Activated CD4-positive, CD25-positive, alpha-beta regulatory T cell treated with anti-CD3 and anti-CD28 coated beads, Interleukin-2, amount 50 U/mL, for 72 hours (primary cell): ENCODE results near the gene ZNF750.

Experiments used
- DNase-seq: peaks from one replicate; pipeline ENCODE4 v3.0.0; 2021

Gene ZNF750

GRCh38 chr17:82810644-82811430 is 29.0 kb downstream of the ZNF750 start:
- no peak for DNase-seq

- DNase-seq = no peak
Observed at GRCh38 chr17:82808921-82809905, 30.6 kb downstream of the ZNF750 start.

- no peak for DNase-seq
Observed at GRCh38 chr17:82808006-82808405, 31.8 kb downstream of the ZNF750 start.

GRCh38 chr17:82807562-82807961 is 32.3 kb downstream of the ZNF750 start:
- no peak for DNase-seq

- no peak for DNase-seq
Observed at GRCh38 chr17:82807101-82807500, 32.7 kb downstream of the ZNF750 start.

- DNase-seq = no peak
Observed at GRCh38 chr17:82806645-82807044, 33.2 kb downstream of the ZNF750 start.

GRCh38 chr17:82805823-82806222 is 34.0 kb downstream of the ZNF750 start:
- DNase-seq = no peak

GRCh38 chr17:82805254-82805653 is 34.6 kb downstream of the ZNF750 start:
- DNase-seq = no peak

- DNase-seq = no peak
Observed at GRCh38 chr17:82804442-82805191, 35.2 kb downstream of the ZNF750 start.

GRCh38 chr17:82803606-82804005 is 36.2 kb downstream of the ZNF750 start:
- DNase-seq = no peak

GRCh38 chr17:82803185-82803584 is 36.6 kb downstream of the ZNF750 start:
- DNase-seq = no peak

GRCh38 chr17:82802075-82802780 is 37.6 kb downstream of the ZNF750 start:
- DNase-seq = no peak

GRCh38 chr17:82801377-82801970 is 38.3 kb downstream of the ZNF750 start:
- no peak for DNase-seq

- DNase-seq = no peak
Observed at GRCh38 chr17:82800885-82801284, 38.9 kb downstream of the ZNF750 start.

GRCh38 chr17:82799591-82799990 is 40.2 kb downstream of the ZNF750 start:
- no peak for DNase-seq

GRCh38 chr17:82798752-82799151 is 41.1 kb downstream of the ZNF750 start:
- DNase-seq = no peak

- DNase-seq = no peak
Observed at GRCh38 chr17:82797061-82797460, 42.8 kb downstream of the ZNF750 start.

GRCh38 chr17:82795615-82796014 is 44.2 kb downstream of the ZNF750 start:
- DNase-seq = no peak

- DNase-seq = no peak
Observed at GRCh38 chr17:82794781-82795482, 44.9 kb downstream of the ZNF750 start.

- no peak for DNase-seq
Observed at GRCh38 chr17:82793974-82794630, 45.7 kb downstream of the ZNF750 start.

GRCh38 chr17:82791532-82791931 is 48.3 kb downstream of the ZNF750 start:
- DNase-seq = no peak
